Measurements from ENCODE around the gene NUP93.

GRCh38 chr16:56877486-56878182 is 147.7 kb downstream of the NUP93 start:
- no peak for TF ChIP-seq CTCF (IDR thresholded peaks at IDR 0.05; ENCODE audit: low read length)
- no peak for TF ChIP-seq EZH2 (optimal IDR thresholded peaks at IDR 0.05; ENCODE audit: low read depth, low read length)

All from MM.1S (cell line).